Medulla oblongata (tissue), 1 donor: ENCODE data around the gene KLK10.

Source experiments
- DNase-seq: peaks from one replicate; pipeline ENCODE4 v3.0.0-alpha.2; 2015; ENCODE audit errors: extremely low spot score

Gene KLK10, protein sequence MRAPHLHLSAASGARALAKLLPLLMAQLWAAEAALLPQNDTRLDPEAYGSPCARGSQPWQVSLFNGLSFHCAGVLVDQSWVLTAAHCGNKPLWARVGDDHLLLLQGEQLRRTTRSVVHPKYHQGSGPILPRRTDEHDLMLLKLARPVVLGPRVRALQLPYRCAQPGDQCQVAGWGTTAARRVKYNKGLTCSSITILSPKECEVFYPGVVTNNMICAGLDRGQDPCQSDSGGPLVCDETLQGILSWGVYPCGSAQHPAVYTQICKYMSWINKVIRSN

DNA sequence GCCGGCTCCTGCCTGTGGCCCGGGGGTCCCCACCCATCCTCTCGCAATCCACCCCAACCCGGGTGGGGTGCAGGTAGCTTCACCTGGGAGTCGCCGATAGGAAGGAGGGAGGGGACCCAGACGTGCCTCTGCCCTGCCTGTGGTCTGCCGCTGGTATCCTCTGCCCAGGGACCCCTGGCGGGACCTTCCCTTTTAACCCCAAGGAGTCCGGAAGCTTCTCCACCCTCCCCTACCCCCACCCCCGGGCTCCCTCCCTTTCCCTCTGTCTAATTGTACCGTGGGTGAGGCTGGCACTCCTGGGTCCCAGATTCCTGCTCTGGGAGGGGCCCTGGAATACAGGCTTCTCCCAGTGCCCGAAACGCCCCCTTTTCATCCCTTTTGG is at the start of gene KLK10:
Gene KLK10 (minus strand): TSS at position 166 of the 382 bp plus-strand sequence. CDS start 579 bp downstream, outside the sequence.
- no peak for DNase-seq

DNA sequence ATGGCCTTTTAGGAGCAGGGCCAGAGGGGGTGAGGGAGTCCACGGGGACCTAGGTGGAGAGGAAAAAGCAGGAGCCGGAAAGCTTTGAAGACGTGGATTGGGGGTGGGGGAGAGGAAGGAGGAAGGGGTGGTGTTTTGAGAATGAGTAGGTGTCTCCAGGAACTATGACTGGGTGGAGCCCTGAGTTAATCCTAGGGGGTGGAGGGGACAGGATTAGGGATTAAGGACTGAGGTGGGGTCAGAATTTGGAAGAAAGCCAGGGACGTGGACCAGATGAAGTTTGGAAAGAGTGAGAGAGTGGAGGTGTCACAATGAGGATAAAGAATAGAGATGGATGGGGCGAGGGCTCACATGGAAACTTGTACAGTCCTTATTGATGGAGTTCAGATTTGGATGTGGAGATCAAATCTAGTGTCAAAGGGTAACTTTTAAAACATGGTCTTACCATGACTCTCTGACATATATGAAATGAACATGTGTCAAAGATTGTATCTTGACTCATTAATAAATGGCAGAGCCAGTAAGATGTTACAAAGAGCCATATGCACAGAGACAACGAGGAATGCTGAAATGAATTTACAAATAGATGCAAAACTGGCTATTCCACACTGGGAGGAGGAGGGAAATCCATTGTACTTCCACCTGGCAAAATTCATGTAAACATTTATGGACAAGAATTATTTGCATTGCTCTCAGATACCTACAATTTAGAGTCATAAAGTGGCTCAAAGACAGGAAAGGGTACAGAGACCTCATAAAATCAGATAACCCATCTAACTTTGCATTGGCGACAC is 47.1 kb upstream of the KLK10 start:
- no peak for DNase-seq

DNA sequence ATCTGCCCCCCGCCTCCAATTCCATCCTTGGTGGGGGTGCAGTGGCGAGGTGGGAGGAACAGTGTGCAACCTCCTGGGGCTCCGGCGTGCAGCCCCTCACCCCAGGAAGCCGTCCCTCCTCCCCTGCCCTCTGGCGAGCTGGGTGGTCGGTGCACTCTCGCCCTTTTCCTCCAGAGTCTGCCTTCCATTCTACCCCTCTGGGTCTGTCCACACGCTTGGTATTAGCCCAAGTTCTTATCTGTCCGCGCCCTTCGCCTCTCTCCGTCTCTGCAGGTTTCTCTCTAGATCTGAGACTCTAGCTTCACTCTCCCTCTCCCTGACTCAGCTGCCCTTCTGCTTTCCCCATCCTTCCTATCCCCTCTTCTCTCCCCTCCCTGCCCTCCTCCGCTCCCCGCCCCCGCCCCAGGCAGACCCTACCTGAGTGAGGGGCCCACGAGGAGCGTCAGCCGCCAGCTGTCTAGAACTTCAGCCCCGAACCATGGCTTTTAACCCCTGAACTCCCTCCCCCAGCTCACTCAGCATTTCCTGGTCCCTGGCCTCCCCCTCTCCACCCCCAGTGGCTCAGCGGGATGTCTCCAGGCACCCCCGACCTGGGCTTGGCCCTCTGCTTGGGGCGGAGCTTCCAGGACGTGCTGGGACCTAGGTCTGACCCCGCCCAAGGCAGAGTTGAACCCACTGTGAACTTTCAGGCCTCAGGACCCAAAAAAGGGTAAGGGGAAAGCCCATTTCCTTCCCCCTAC is 45.9 kb upstream of the KLK10 start:
- DNase-seq = no peak

DNA sequence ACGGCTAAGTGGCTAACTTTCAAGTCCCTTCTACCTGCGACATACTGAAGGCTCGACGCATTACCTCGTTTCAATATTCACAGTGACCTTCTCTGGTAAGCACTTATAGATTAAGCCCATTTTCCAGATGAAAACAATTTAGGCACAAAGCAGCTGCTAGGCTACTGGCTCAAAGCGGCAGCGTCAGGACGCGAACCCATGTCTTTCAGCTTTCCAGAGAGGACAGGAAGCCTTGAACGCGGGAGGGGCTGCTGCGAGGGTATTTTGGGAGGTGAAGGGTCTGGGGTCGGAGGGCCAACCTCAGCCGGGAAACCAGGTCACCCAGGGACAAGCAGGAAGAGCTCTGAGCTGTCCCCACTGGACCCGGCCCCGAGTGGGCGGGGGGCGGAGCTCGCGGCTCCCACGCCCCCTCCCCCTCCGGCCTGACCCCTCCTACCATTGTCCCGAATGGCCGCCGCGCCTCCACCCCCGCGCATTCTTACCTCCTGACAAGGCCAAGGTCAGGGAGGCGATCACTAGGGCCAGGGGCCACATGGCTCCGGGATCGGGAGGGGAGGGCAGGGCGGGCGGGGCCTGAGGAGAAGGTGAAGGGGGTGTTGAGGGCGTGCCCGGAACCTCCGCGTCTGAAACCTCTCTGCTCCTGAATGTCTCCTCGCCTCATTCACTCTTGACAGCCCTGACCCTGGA is 45.2 kb upstream of the KLK10 start, which contains the start of gene KLK13:
Gene KLK13 (minus strand): TSS at position 559 of the 687 bp plus-strand sequence. CDS start 25 bp downstream, at position 534.
- DNase-seq = no peak

DNA sequence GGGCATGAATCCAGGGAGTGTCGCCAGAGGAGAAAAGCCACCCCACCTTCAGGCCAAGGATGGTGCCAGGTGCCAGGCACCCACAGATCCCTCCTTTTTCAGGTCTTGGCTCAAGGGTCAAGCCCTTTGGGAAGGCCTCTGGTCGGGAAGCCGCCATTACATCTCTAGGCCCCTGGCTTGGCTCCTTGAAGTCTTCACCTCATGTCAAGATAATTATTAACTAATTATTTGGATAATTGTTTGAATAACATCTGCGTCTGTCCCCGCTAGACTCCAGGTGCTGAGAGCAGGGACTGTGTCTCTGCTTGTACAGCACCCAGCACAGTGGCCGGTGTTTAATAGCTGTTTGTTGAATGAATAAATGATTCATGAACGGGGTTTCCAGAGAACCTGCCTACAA is 44.2 kb upstream of the KLK10 start:
- no peak for DNase-seq

DNA sequence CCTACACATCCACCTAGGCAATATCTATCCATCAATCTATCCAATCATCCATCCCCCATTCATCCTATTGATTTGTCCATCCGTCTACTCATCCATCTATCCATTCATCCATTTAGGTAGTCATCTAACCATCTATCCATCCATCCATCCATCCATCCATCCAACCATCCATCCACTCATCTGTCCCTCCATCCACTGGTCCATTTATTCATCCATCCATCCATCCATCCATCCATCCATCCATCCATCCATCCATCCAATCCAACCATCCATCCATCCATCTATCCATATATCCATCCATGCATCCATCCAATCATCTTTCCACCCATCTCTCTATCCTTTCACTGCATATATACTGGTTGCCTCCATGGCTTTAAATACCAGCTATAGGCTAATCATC is 41.5 kb upstream of the KLK10 start:
- no peak for DNase-seq

DNA sequence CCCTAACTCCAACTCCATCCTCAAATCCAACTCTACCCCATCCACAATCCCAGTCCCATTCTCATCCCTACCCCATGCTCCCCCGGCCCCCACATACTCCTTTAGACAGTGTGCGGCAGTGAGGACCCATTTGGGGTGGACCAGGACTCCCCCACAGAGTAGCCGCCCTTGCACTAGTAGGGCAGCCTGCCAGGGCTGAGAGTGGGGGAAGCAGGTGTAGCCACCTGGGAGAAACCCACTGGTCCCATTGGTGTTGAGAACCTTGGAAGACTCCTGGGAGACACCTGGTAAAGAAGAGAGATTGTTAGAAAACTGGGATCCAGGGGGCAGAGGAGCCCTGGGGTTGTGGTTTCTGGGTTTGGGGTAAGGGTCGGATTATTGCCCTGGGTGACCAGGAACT is 40.8 kb upstream of the KLK10 start:
- no peak for DNase-seq

DNA sequence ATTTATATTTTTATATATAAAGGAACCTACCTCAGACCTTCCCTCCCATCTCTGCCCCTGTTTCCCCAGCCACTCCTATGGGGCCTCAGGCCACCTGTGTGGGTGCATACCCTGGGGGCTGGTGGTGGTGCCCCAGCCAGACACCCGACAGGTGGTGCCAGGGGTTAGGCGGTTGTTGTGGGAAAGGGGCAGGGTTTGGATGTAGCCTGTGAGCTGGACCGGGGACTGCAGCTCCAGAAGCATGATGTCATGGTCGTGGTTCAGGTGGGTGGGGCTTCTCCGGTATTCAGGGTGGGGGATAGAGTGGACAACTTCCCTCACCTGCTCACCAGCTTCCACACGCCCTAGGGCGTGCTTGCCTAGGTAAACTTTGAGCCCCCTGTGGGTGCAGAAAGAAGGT is 40.2 kb upstream of the KLK10 start:
- DNase-seq = no peak

DNA sequence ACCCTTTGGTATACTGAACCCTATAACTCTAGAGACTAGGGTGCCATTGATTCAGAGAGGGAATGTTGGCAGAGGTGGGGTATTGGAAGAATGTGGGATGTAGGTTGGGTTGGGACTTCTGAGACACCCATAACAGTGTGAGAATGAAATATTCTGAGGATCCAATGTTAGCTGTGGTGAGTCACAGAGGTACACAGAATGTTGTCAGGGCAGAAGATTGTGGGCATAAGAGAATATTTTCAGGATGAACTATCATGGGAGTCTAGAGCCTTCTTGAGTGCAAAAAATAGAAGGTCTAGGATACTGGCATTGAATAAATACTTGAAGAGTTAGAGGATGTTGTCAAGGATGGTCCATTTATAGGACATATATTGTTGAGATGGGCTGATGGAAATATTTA is 36.4 kb upstream of the KLK10 start:
- DNase-seq = no peak

DNA sequence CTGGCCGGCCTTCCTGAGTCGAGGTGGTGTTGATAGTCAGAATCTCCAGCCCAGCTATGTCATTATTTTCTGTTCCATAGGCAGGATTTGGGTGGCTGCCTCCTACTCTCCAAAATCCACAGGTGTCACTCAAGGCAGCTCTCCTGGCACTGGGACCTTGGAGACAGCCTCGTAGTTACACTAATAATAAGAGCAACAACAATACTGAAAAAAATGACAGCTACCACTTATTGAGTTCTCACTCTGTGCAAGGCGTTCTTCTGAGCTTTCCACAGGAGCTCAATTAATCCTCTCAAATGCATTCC is 27.5 kb upstream of the KLK10 start:
- no peak for DNase-seq

DNA sequence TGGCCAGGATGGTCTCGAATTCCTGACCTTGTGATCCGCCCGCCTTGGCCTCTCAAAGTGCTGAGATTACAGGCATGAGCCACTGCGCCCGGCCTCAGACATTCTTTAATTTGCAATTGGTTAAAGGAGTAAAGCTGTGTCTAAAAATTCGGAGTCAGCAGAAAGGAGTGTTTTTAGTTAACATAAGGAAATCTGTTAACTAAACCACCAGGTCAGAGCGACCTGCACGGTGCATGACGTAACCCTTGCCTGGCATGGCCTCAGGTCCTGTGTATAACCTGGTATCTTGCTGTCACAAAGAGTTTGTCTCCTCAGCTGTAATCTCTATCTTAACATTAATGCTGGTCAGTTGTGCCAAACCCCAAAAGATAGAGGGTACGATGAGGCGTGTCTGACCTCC is 24.8 kb upstream of the KLK10 start:
- no peak for DNase-seq

DNA sequence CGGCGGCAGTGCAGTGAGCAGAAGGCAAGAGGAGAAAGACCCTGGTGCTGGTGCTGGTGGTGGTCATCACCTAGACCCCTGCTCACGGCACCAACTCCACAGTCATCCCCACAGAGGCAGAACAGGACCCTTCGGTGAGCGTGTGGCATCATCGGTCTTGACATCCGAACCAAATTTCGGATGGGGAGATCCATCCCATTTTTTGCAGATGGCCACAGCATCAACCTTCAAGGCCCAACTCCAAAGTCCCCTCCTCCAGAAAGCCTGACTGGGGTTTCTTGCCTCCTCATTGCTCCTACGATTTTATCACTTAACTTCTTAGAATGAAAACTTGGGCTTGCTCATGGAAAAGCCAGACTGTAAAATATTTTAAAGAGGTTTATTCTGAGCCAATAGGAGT is 24.0 kb upstream of the KLK10 start:
- DNase-seq = no peak

DNA sequence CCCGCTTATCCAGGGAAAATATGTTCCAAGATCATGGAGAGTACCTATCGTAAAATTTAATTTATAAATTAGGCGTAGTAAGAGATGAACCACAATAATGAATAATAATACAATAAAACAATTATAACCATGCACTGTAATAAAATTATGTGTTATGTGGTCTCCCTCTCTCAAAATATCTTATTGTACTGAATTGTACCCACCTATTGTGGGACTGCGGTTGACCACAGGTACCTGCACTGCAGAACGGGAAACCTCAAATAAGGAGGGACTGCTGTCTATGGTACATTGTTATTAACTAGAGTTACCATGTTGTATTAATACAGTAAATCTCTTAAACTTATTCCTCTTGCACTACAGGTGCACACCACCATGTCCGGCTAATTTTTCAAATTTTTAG is 20.6 kb upstream of the KLK10 start:
- DNase-seq = no peak

DNA sequence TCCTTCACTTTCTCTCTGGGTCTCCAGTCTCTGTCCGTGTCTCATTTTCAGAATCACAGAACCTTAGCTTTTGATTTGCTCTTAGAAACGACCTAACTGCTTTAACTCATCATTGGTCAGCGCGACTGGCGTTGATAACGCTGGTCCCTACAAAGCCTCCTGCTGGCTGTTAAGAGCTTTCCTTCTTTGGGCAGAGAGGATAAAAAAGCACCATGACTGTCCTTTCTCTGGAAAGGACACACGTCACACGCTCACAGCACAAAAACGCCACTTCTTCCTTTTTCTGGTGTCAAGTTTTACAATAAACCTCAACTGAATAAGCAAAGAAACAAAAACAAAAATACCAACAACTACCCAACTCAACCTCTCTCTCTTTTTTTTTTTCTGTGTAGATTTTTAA is 17.0 kb upstream of the KLK10 start:
- no peak for DNase-seq

DNA sequence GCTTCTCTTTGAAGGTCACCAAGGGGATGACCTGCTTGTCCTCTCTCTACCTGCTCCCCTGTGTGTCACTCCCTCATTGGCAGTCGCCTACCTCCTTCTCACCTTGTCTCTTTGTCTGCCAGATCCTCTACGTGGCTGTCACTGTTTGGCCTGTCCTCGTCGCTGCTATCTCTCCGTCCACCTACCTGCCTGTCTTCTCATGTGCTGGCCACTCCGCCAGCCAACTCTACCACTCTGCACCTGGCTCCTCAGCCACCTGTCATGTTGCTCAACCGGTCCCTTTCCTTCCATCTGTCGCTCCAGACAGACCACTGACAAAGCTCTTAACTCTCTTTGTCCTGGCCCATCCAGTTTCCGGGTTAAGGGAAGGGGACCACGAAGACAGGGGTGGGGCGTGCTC is 15.2 kb upstream of the KLK10 start, which contains the start of gene KLK12:
Gene KLK12 (minus strand): TSS at position 299 of the 400 bp plus-strand sequence. CDS start 381 bp downstream, outside the sequence.
- no peak for DNase-seq

DNA sequence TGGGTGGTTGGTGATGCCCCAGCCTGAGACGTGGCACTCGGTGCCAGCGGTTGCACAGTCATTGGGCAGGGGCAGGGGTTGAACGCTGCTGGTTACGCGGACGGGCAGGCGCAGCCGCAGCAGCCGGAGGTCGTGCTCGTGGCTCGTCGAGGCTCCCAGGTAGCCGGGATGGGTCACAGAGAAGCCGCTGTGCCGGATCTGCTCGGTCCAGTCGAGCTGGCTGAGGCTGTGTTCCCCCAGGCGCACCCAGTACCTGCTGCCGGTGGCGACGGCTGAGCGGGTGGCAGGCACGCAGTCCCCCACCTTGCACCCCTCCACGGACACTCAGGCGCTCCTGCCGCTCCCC is 12.3 kb upstream of the KLK10 start:
- DNase-seq = no peak

DNA sequence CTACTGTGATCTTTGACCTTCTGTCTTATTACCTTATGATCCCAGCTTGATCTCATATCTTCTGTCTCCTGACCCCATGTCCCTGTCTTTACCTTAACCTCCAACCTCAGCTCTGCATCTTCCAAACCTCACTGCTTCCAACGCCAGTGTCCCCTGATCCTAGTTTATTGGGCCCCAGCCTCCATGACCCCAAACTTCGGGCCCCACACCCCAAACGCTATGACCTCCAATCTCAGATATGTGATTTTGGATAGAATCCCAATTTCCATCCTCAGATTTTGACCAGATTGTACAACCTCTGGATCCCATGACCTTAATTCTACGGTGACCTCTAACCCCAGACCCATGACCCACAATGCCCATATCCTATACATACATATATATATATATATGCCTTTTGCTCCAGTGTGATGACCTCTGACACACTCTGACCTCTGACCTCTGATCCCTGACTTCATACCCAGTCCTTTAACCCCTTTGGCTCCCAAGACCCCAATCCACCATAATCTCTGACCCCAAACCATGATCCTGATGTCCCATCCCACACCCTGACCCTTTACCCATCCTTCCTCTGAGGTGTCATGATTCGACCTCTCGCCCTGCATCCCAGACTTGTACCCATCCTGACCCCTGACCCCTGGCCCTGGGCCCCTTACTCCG is 11.8 kb upstream of the KLK10 start:
- DNase-seq = no peak

DNA sequence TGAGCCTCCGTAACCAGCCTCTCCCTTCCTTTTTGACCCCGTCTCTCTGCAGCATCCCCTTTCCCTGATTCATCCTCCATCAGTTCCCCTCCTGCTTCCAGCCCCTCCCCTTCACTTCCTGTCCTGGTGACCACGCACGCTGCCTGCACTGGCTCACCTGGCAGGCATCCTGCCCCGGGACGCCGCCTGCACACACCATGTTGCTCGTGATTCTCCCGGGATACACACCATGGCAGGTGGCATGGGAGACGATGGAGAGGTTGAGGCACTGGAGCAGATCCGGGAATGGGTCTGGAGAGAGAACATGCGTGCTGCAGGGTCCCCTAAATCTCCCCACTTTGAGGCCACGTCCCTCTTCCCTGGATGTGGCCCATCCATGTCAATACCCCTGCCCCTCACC is 11.1 kb upstream of the KLK10 start:
- DNase-seq = no peak

DNA sequence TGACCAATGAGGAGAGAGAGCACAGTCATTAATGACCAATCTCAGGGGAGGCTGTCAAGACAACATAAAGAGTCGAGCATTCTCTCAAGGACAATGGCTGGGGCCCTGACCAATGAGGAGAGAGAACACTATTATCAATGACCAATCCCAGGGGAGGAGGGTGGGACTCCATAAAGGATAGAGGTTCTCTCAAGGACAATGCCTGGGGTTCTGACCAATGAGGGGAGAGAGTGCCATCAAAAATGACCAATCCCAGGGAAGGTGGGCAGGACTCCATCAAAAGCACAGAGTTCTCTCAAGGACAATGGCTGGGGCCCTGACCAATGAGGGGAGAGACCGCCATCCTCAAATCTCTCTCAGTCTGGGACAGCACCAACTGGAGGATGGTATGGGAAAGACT is 10.2 kb upstream of the KLK10 start:
- no peak for DNase-seq

DNA sequence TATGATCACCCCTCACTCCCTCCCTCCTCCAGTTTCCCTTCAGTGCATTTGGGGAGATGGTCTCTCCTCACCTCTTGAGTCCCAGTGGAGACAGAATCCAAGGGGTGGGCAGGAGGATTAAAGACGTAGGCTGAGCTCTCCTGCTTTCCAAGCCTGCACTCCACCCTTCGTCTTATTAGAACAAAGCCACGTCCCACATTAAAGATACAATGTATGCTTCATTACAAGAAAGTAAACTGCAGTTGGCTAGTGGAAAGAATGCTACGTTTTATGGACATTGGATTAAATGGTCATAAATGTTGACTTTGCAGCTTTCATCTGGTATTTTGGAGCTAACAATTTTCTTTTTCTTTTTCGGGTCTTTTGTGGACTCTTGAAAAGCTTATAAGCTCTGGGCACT is 8.4 kb upstream of the KLK10 start:
- DNase-seq = no peak

DNA sequence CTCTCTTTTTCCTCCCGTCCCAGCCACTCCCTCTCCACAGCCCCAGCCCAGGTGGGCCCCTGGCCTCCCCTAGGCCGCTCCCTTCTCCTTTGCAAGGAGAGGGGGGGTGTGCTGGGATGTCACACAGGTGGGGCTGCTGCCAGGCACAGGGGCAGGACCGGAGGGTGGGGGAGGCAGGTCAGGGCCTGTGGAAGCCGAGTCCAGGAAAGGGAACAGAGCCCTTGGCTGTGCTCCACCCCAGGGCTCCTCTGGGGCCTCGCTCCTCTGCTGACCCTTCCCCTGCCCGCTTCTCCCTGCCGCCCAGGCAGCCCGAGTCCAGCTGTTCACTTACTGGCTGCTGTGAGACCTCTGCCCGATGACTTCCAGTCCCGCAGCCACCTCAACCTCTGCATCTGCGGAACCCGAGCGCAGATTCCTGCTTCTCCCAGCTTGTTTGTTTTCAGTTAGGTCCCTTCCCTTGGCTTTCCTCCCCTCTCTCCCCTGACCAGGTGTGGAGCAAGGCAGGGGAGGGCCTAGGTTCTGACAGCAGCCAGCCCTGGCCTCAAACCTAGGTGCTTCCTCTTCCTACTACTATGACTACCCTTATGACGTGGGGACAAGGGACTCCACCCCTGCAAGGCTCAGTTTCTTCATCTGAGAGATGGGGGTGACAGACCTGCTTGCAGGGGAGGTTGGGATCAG is 7.8 kb upstream of the KLK10 start:
- DNase-seq = no peak
